ENCODE measurements around the gene PSMC2.

- TF ChIP-seq CTCF (conservative IDR thresholded peaks at IDR 0.05) (no peak), ZFX (IDR thresholded peaks at IDR 0.05) (no peak)
Measured at GRCh38 chr7:103314852-103315251, 32.6 kb upstream of the PSMC2 start.
